Hepatocyte (in vitro differentiated cells): Measurements from ENCODE around the gene WFDC12. TPM values are rescaled to one million over a fixed set of nuclear protein-coding genes. Genes with fewer than 3 reads are reported as not detected.

Experiments
- DNase-seq: peaks from one replicate; pipeline ENCODE4 v3.0.0-alpha.2; 2016; ENCODE audit warnings: low spot score
- H2AFZ ChIP-seq: fragments of 200-600 bp; sonication (generic); 2 replicates; pipeline ENCODE4 v1.6.0; 2016; ENCODE audit warnings: antibody characterized with exemption, mild to moderate bottlenecking
- H3K27ac ChIP-seq: fragments of 200-600 bp; sonication (generic); 2 replicates; pipeline ENCODE4 v1.5.1; 2016; ENCODE audit warnings: mild to moderate bottlenecking
- H3K27me3 ChIP-seq: fragments of 200-600 bp; sonication (generic); 2 replicates; pipeline ENCODE4 v1.6.1; 2016
- H3K36me3 ChIP-seq: fragments of 200-600 bp; sonication (generic); replicated peaks from 2 replicates; pipeline ENCODE4 v1.5.1; 2016; ENCODE audit warnings: low read depth; ENCODE audit not compliant: insufficient read depth
- H3K4me1 ChIP-seq: fragments of 200-600 bp; sonication (generic); 2 replicates; pipeline ENCODE4 v1.5.1; 2016; ENCODE audit warnings: mild to moderate bottlenecking, moderate library complexity; ENCODE audit not compliant: insufficient read depth
- H3K4me2 ChIP-seq: fragments of 200-600 bp; sonication (generic); 2 replicates; pipeline ENCODE4 v1.6.0; 2016
- H3K4me3 ChIP-seq: fragments of 200-600 bp; sonication (generic); 2 replicates; pipeline ENCODE4 v1.5.1; 2016; ENCODE audit warnings: mild to moderate bottlenecking
- H3K79me2 ChIP-seq: fragments of 200-600 bp; sonication (generic); 2 replicates; pipeline ENCODE4 v1.6.0; 2017; ENCODE audit warnings: mild to moderate bottlenecking
- H3K9me2 ChIP-seq: fragments of 200-600 bp; sonication (generic); replicated peaks from 2 replicates; pipeline ENCODE4 v1.6.0; 2017; ENCODE audit warnings: mild to moderate bottlenecking; ENCODE audit not compliant: insufficient read depth
- H3K9me3 ChIP-seq: fragments of 200-600 bp; sonication (generic); 2 replicates; pipeline ENCODE4 v1.5.1; 2016; ENCODE audit warnings: low read depth, mild to moderate bottlenecking
- H4K20me1 ChIP-seq: fragments of 200-600 bp; sonication (generic); 2 replicates; pipeline ENCODE4 v1.6.0; 2016; ENCODE audit warnings: mild to moderate bottlenecking; ENCODE audit not compliant: insufficient read depth, poor library complexity, severe bottlenecking
- CTCF ChIP-seq: fragments of 200-600 bp; sonication (generic); IDR thresholded peaks from 2 replicates; pipeline ENCODE4 v1.5.1; 2016; ENCODE audit warnings: antibody characterized with exemption, mild to moderate bottlenecking; ENCODE audit not compliant: poor library complexity
- EZH2 ChIP-seq: fragments of 200-600 bp; sonication (generic); IDR thresholded peaks from 2 replicates; pipeline ENCODE4 v1.6.1; 2016; ENCODE audit warnings: antibody characterized with exemption, mild to moderate bottlenecking, borderline replicate concordance
- EZH2phosphoT487 ChIP-seq: fragments of 200-600 bp; sonication (generic); IDR thresholded peaks from one replicate; pipeline ENCODE4 v1.6.1; 2018; ENCODE audit warnings: antibody characterized with exemption, mild to moderate bottlenecking, low read depth, moderate library complexity; ENCODE audit not compliant: unreplicated experiment, severe bottlenecking
- WGBS: methylation state at CpG from one replicate; pipeline ENCODE4 v1.1.6; 2016; ENCODE audit warnings: low lambda C conversion rate; ENCODE audit errors: missing lambda C conversion rate; 5-methylcytosine and 5-hydroxymethylcytosine counted together
- polyA plus RNA-seq: library from polyadenylated mRNA; unstranded; fragments of >200 nt; fragmentation: Nextera tagmentation; extraction: Ambion mirVana; gene quantifications from 2 replicates; pipeline ENCODE4 v1.2.1, GENCODE V29; 2016
- total RNA-seq: library from RNA; depleted of rRNA; stranded (reverse); fragments of >200 nt; gene quantifications from 2 replicates; pipeline ENCODE4 v1.2.3, GENCODE V29; 2014

The WFDC12 gene
- total and polyA plus RNA-seq, 2 experiments from 2014 or later, result not detected

GRCh38 chr20:45114465-45115385 is 9.5 kb downstream of the WFDC12 start, which contains the start of gene WFDC5:
Gene WFDC5, minus strand, starts transcription at chr20:45115174. Its CDS starts 91 bp downstream, at chr20:45115083.
- H3K4me3 ChIP-seq, result no peak within 1 kb of the TSS
- no peaks in the 10 kb centered on the region for H3K27me3 ChIP-seq
- no peaks in the 10 kb centered on the region for H4K20me1 ChIP-seq
- no peaks in the 10 kb centered on the region for H3K79me2 ChIP-seq
- no peak for DNase-seq
- H3K9me2 ChIP-seq, result no peaks in the 10 kb centered on the region
- H2AFZ ChIP-seq, result no peak within 1 kb of the TSS
- H3K4me1 ChIP-seq, result no peaks in the 10 kb centered on the region
- 59% methylated on average over 16 of the region's 16 CpGs for WGBS
- no peaks in the 10 kb centered on the region for H3K9me3 ChIP-seq
- no peak within 1 kb of the TSS for H3K27ac ChIP-seq
- H3K4me2 ChIP-seq, result no peak within 1 kb of the TSS
- H3K36me3 ChIP-seq, result no peaks in the 10 kb centered on the region
- TF ChIP-seq EZH2 (no peak), EZH2phosphoT487 (no peak), CTCF (no peak)

- WGBS, result 86% methylated on average over 3 of the region's 3 CpGs
- Histone ChIP-seq H3K4me1 (no peaks in the 10 kb centered on the region), H3K27me3 (no peaks in the 10 kb centered on the region), H3K4me3 (no peak overlapping the region), H3K4me2 (no peak overlapping the region), H3K9me3 (no peaks in the 10 kb centered on the region), H3K36me3 (no peaks in the 10 kb centered on the region), H4K20me1 (no peaks in the 10 kb centered on the region), H3K79me2 (no peaks in the 10 kb centered on the region), H2AFZ (no peak overlapping the region), H3K9me2 (no peaks in the 10 kb centered on the region), H3K27ac (no peak overlapping the region)
- TF ChIP-seq EZH2, result no peak
- TF ChIP-seq EZH2phosphoT487, result no peak
- TF ChIP-seq CTCF, result no peak
- DNase-seq, result no peak
These were observed 10.4 kb downstream of the WFDC12 start for GRCh38 chr20:45113865-45114264.

GRCh38 chr20:45112754-45113153 is 11.5 kb downstream of the WFDC12 start:
- H3K27me3 ChIP-seq, result no peaks in the 10 kb centered on the region
- H3K4me3 ChIP-seq, result no peak overlapping the region
- H3K9me3 ChIP-seq, result no peaks in the 10 kb centered on the region

More at GRCh38 chr20:45112754-45113153, 11.5 kb downstream of the WFDC12 start:
- no peak for DNase-seq
- Histone ChIP-seq H2AFZ (no peak overlapping the region), H4K20me1 (no peaks in the 10 kb centered on the region), H3K4me2 (no peak overlapping the region), H3K79me2 (no peaks in the 10 kb centered on the region), H3K27ac (no peak overlapping the region), H3K4me1 (no peaks in the 10 kb centered on the region), H3K36me3 (no peaks in the 10 kb centered on the region), H3K9me2 (no peaks in the 10 kb centered on the region)
- TF ChIP-seq CTCF (no peak), EZH2phosphoT487 (no peak), EZH2 (no peak)
